GM18873 (cell line): Measurements from ENCODE around the gene FAM181A.

ENCODE experiments used
- ATAC-seq: cut with Tn5 transposase; IDR thresholded peaks from one replicate; pipeline ENCODE4 v1.9.1; 2021; ENCODE audit warnings: mild to moderate bottlenecking, moderate library complexity, moderate number of reproducible peaks; ENCODE audit not compliant: unreplicated experiment, low FRiP score

FAM181A gene

GRCh38 chr14:93976477-93977057 lies 49.4 kb downstream of the FAM181A start, which contains the start of gene ASB2:
Gene ASB2, minus strand, starts transcription at chr14:93976570. Its CDS starts 12,031 bp downstream, at chr14:93964539.
- peak; percentile 7 for ATAC-seq

- no peak for ATAC-seq
These were observed 50.0 kb downstream of the FAM181A start for GRCh38 chr14:93977171-93977570.

- ATAC-seq = peak; percentile 58
These were observed 50.8 kb downstream of the FAM181A start for GRCh38 chr14:93977790-93978581.

- ATAC-seq = no peak
These were observed 51.6 kb downstream of the FAM181A start for GRCh38 chr14:93978735-93979134.
